NCI-H2196 treated with DMSO at 0.1 percent for 48 hours (cell line): ENCODE data around the gene CCDC50.

ENCODE experiments used
- DNase-seq: peaks from one replicate; lab custom pipeline; 2025; ENCODE audit not compliant: unreplicated experiment; lab: John Stamatoyannopoulos, UW

CCDC50 gene

GRCh38 chr3:191345334-191345733, 16.1 kb downstream of the CCDC50 start:
- no peak for DNase-seq

GRCh38 chr3:191347228-191347627, 18.0 kb downstream of the CCDC50 start:
- no peak for DNase-seq

- no peak for DNase-seq
Observed at GRCh38 chr3:191348098-191348497, 18.9 kb downstream of the CCDC50 start.

GRCh38 chr3:191350396-191351090, 21.3 kb downstream of the CCDC50 start:
- DNase-seq: no peak

- no peak for DNase-seq
Observed at GRCh38 chr3:191352014-191352413, 22.8 kb downstream of the CCDC50 start.

GRCh38 chr3:191353022-191353777, 24.0 kb downstream of the CCDC50 start:
- no peak for DNase-seq

GRCh38 chr3:191355406-191355805, 26.2 kb downstream of the CCDC50 start:
- DNase-seq: no peak

- no peak for DNase-seq
Observed at GRCh38 chr3:191356631-191357439, 27.6 kb downstream of the CCDC50 start.

GRCh38 chr3:191357909-191358308, 28.7 kb downstream of the CCDC50 start:
- DNase-seq: no peak

GRCh38 chr3:191358929-191359328, 29.7 kb downstream of the CCDC50 start:
- DNase-seq: no peak

- DNase-seq: no peak
Observed at GRCh38 chr3:191360620-191361019, 31.4 kb downstream of the CCDC50 start.

GRCh38 chr3:191361456-191361855, 32.3 kb downstream of the CCDC50 start:
- no peak for DNase-seq

GRCh38 chr3:191362037-191362436, 32.8 kb downstream of the CCDC50 start:
- DNase-seq: no peak

- DNase-seq: no peak
Observed at GRCh38 chr3:191362524-191363090, 33.4 kb downstream of the CCDC50 start.

- no peak for DNase-seq
Observed at GRCh38 chr3:191363221-191363620, 34.0 kb downstream of the CCDC50 start.

- no peak for DNase-seq
Observed at GRCh38 chr3:191366675-191367074, 37.5 kb downstream of the CCDC50 start.

GRCh38 chr3:191368755-191369615, 39.8 kb downstream of the CCDC50 start:
- no peak for DNase-seq

- no peak for DNase-seq
Observed at GRCh38 chr3:191369616-191370010, 40.4 kb downstream of the CCDC50 start.

GRCh38 chr3:191372122-191372521, 42.9 kb downstream of the CCDC50 start:
- no peak for DNase-seq

GRCh38 chr3:191373327-191373726, 44.1 kb downstream of the CCDC50 start:
- DNase-seq: no peak
